Embryonic facial prominence (tissue), 1 donor: ENCODE results near the gene MATN1.

Source experiments
- DNase-seq: peaks from one replicate; pipeline ENCODE4 v3.0.0-alpha.2; 2016; ENCODE audit errors: extremely low spot score

The MATN1 gene

GRCh38 chr1:30663596-30664091 is 59.7 kb downstream of the MATN1 start:
- no peak for DNase-seq

GRCh38 chr1:30662291-30662840 is 61.0 kb downstream of the MATN1 start:
- DNase-seq, result no peak

GRCh38 chr1:30661311-30661710 is 62.1 kb downstream of the MATN1 start:
- DNase-seq, result no peak
